K562 (cell line): ENCODE measurements around the gene ZBTB8B. TPM values are rescaled to one million over a fixed set of nuclear protein-coding genes. Genes with fewer than 3 reads are reported as not detected.

ENCODE experiments used
- ARHGAP35 ChIP-seq: fragments of 450-650 bp; IDR thresholded peaks from 2 replicates; pipeline ENCODE4 v1.6.1; 2018; ENCODE audit not compliant: partially characterized antibody
- ARID1B ChIP-seq: fragments of 450-650 bp; IDR thresholded peaks from 2 replicates; pipeline ENCODE4 v1.6.1; 2016; ENCODE audit warnings: antibody characterized with exemption, mild to moderate bottlenecking, inconsistent platforms
- CBX2 ChIP-seq: fragments of 200-600 bp; sonication (generic); IDR thresholded peaks from one replicate; pipeline ENCODE4 v1.6.1; 2012; ENCODE audit warnings: mild to moderate bottlenecking, low read length, inconsistent platforms; ENCODE audit not compliant: insufficient read depth, poor library complexity, severe bottlenecking
- CHAMP1 ChIP-seq: fragments of 450-650 bp; IDR thresholded peaks from 2 replicates; pipeline ENCODE4 v1.6.1; 2016; ENCODE audit warnings: mild to moderate bottlenecking
- MGA ChIP-seq: fragments of 450-650 bp; IDR thresholded peaks from 2 replicates; pipeline ENCODE4 v1.6.1; 2016; ENCODE audit warnings: mild to moderate bottlenecking, moderate library complexity
- ZNF507 ChIP-seq: conservative IDR thresholded peaks from 2 replicates; pipeline ENCODE4 v1.6.1; 2017; ENCODE audit warnings: missing genetic modification characterization, missing compliant biosample characterization
- polyA plus RNA-seq, 8 experiments: library from polyadenylated mRNA; depleted of rRNA in 4 of 8; stranded (reverse) in 5 of 8; unstranded in 3 of 8; fragments of >200 nt; fragmentation: Nextera tagmentation in 2 of 8; fragmentation: Illumina TruSeq in 1 of 8; extraction: Ambion mirVana in 2 of 8; extraction: Trizol in 1 of 8; gene quantifications; 2 replicates each; pipeline versions ENCODE4 v1.2.1 to v1.2.3, GENCODE V29; 2011 to 2014; ENCODE audit warnings: inconsistent platforms in 1 of 8, missing spikeins in 1 of 8
- total RNA-seq, 7 experiments: library from RNA; depleted of rRNA in 6 of 7; stranded (reverse); fragments of >200 nt in 6 of 7; fragmentation: Illumina TruSeq in 2 of 7; extraction: Trizol in 2 of 7; gene quantifications; 2 replicates each; pipeline versions ENCODE4 v1.2.1 to v1.2.3, GENCODE V29; 2011 to 2021; ENCODE audit warnings: low replicate concordance in 1 of 7
- TF ChIP-seq, protein P1 (sequence below): fragments of 200-800 bp; sonication (Bioruptor generic); IDR thresholded peaks from 2 replicates; pipeline ENCODE4 v1.6.1; 2016; ENCODE audit warnings: missing genetic modification characterization, missing compliant biosample characterization

ZBTB8B gene
- total and polyA plus RNA-seq, 9 of the 15 experiments (the other 6 are each of a cell fraction or from before 2014, with no cell fraction given) = not detected

DNA sequence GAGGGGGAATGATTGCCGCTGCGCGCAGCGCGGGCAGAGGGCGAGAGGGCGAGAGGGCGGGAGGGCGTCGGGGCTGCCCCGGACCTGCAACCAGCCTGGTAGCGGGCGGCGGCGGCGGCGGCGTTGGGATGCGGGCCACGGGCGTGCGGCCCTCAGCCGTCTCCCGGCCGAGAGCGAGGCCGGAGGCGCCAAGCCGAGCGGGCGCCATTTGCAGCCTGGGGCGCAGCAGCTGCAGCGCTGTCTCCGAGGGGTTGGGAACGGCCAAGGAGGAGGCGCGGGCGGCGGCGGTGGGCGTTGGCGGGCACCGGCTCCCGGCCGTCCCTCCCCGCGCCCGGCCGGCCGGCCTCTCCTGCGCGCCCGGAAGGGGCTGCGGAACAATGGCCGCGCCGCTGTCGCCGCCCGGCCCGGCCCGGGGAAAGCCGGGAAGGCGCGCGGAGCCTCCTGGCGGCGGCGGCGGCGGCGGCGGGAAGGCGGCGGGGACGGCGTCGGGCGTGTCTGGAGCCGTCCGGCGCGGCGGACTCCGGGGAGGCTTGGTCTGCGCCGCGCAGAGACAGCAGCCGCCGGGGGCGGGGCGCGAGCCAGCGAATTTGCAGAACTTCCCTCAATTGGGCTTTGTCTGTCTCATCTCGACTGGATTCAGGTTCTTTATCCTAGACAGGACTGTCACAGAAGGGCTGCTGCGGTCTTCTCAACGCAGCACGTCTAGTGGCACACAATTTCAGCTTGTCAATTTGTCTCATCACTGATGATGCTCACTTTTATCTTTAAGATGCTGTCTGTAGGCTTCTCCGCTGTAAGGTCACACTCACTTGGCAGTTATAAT, 35.7 kb downstream of the ZBTB8B start (continued):
- TF ChIP-seq MGA (no peak), ARHGAP35 (no peak), ARID1B (no peak), CHAMP1 (no peak), ZNF507 (tag) (no peak), CBX2 (no peak)
- TF ChIP-seq, protein P1, sequence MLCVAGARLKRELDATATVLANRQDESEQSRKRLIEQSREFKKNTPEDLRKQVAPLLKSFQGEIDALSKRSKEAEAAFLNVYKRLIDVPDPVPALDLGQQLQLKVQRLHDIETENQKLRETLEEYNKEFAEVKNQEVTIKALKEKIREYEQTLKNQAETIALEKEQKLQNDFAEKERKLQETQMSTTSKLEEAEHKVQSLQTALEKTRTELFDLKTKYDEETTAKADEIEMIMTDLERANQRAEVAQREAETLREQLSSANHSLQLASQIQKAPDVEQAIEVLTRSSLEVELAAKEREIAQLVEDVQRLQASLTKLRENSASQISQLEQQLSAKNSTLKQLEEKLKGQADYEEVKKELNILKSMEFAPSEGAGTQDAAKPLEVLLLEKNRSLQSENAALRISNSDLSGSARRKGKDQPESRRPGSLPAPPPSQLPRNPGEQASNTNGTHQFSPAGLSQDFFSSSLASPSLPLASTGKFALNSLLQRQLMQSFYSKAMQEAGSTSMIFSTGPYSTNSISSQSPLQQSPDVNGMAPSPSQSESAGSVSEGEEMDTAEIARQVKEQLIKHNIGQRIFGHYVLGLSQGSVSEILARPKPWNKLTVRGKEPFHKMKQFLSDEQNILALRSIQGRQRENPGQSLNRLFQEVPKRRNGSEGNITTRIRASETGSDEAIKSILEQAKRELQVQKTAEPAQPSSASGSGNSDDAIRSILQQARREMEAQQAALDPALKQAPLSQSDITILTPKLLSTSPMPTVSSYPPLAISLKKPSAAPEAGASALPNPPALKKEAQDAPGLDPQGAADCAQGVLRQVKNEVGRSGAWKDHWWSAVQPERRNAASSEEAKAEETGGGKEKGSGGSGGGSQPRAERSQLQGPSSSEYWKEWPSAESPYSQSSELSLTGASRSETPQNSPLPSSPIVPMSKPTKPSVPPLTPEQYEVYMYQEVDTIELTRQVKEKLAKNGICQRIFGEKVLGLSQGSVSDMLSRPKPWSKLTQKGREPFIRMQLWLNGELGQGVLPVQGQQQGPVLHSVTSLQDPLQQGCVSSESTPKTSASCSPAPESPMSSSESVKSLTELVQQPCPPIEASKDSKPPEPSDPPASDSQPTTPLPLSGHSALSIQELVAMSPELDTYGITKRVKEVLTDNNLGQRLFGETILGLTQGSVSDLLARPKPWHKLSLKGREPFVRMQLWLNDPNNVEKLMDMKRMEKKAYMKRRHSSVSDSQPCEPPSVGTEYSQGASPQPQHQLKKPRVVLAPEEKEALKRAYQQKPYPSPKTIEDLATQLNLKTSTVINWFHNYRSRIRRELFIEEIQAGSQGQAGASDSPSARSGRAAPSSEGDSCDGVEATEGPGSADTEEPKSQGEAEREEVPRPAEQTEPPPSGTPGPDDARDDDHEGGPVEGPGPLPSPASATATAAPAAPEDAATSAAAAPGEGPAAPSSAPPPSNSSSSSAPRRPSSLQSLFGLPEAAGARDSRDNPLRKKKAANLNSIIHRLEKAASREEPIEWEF (CRISPR knock-in tag) = no peak
